Tibial nerve (tissue), 4 donors: ENCODE measurements around the gene NINJ1. TPM values are rescaled to one million over a fixed set of nuclear protein-coding genes. Genes with fewer than 3 reads are reported as not detected.

ENCODE experiments used
- DNase-seq, 2 donors: peaks; one replicate each; pipeline ENCODE4 v3.0.0-alpha.2; 2019; ENCODE audit warnings: low spot score in 2 of 2
- H3K27ac ChIP-seq, 4 donors: fragments of 200-600 bp; sonication (generic) in 3 of 4; one replicate each; pipeline ENCODE4 v1.5.1; 2017 to 2019; ENCODE audit warnings: mild to moderate bottlenecking in 1 of 4
- H3K27me3 ChIP-seq, 2 donors: fragments of 200-600 bp; sonication (generic) in 1 of 2; one replicate each; pipeline versions ENCODE4 v1.5.1 to v1.6.0; 2017 to 2019
- H3K36me3 ChIP-seq, 3 donors: fragments of 200-600 bp; sonication (generic); one replicate each; pipeline ENCODE4 v1.5.1; 2018 to 2019
- H3K4me1 ChIP-seq, 4 donors: fragments of 200-600 bp; sonication (generic) in 3 of 4; one replicate each; pipeline ENCODE4 v1.5.1; 2017 to 2019
- H3K4me3 ChIP-seq, 4 donors: fragments of 200-600 bp; sonication (generic) in 3 of 4; one replicate each; pipeline ENCODE4 v1.5.1; 2017 to 2019; ENCODE audit warnings: mild to moderate bottlenecking in 1 of 4, moderate library complexity in 1 of 4
- H3K9me3 ChIP-seq, 4 donors: fragments of 200-600 bp; sonication (generic) in 3 of 4; one replicate each; pipeline ENCODE4 v1.5.1; 2017 to 2019
- CTCF ChIP-seq, 5 experiments: fragments of 200-600 bp in 3 of 5; fragments of 450-650 bp in 2 of 5; sonication (generic) in 3 of 5; IDR thresholded peaks; one replicate each; pipeline ENCODE4 v1.5.1; 2016 to 2019; ENCODE audit warnings: antibody characterized with exemption in 5 of 5, mild to moderate bottlenecking in 3 of 5, moderate library complexity in 2 of 5
- EP300 ChIP-seq, 2 donors: sonication (generic); formaldehyde crosslinking; IDR thresholded peaks; one replicate each; pipeline ENCODE4 v1.6.1; 2017; ENCODE audit warnings: antibody characterized with exemption in 2 of 2, mild to moderate bottlenecking in 1 of 2
- POLR2A ChIP-seq, 2 donors: fragments of 450-650 bp; IDR thresholded peaks; one replicate each; pipeline ENCODE4 v1.6.1; 2017; ENCODE audit warnings: antibody characterized with exemption in 2 of 2, mild to moderate bottlenecking in 2 of 2, moderate library complexity in 2 of 2
- WGBS, 2 donors: methylation state at CpG; one replicate each; pipeline ENCODE4 v1.1.5; 2018; 5-methylcytosine and 5-hydroxymethylcytosine counted together
- total RNA-seq, 4 donors: library from RNA; depleted of rRNA; stranded (reverse); fragments of >200 nt; gene quantifications; one replicate each; pipeline ENCODE4 v1.1.0, GENCODE V29; 2016

NINJ1 gene
- total RNA-seq, 4 donors from 2014 or later, result 48.2 to 98.8 (median 72.9) TPM

- TF ChIP-seq CTCF (IDR thresholded peaks at IDR 0.05) (peak; percentile 93 to 97 (median 94)), EP300 (IDR thresholded peaks at IDR 0.05) (no peak)
- peak; percentile 78 for DNase-seq
- H3K27me3 ChIP-seq, result no peaks in the 10 kb centered on the region
- no peaks in the 10 kb centered on the region for H3K36me3 ChIP-seq
- WGBS, 2 donors, result 16 to 17% methylated on average over 19 of the region's 19 CpGs
- H3K4me1 ChIP-seq, result peaks cover 0 to 17% (median 0%) of the 10 kb centered on the region in 4 donors
- no peaks in the 10 kb centered on the region for H3K9me3 ChIP-seq
- no peak overlapping the region for H3K27ac ChIP-seq
- H3K4me3 ChIP-seq, result no peak overlapping the region
Observed at GRCh38 chr9:93159601-93160471, 25.8 kb upstream of the NINJ1 start.

DNA sequence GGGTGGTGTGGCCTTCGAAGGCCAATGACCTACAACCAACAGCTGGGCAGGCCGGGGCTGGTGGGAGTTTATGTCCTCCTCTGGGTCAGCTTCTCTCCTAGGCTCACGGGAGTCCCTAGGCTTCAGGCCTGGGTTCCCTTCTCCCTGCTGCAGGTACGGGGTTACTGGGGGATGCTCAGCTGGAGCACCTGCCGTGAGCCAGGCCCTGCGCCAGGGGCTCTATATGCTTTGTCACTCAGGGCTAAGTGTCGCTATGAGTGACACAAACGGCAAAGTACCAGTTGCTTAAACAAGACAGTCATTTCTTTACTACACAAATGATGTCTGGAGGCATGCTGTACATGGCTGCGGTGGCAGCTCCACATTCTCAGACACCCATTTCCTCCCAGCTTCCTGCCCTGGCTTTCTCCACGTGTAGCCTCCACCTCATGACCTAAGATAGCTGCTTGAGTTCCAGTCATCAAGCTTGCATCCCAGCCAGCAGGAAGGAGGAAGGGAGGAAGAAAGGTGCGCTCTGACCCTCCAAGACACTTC, 22.5 kb upstream of the NINJ1 start:
- no peak for DNase-seq
- no peaks in the 10 kb centered on the region for H3K36me3 ChIP-seq
- H3K4me1 ChIP-seq, result peaks cover 0 to 7% (median 0%) of the 10 kb centered on the region in 4 donors
- no peaks in the 10 kb centered on the region for H3K27me3 ChIP-seq
- no peak for TF ChIP-seq POLR2A (IDR thresholded peaks at IDR 0.05)
- TF ChIP-seq CTCF (IDR thresholded peaks at IDR 0.05), result no peak
- no peak for TF ChIP-seq EP300 (IDR thresholded peaks at IDR 0.05)
- H3K9me3 ChIP-seq, result no peaks in the 10 kb centered on the region
- WGBS, 2 donors, result 84 to 85% methylated on average over 7 to 11 of the region's 11 CpGs
- no peak overlapping the region for H3K27ac ChIP-seq
- H3K4me3 ChIP-seq, result no peak overlapping the region

GRCh38 chr9:93155716-93156474, 21.8 kb upstream of the NINJ1 start:
- H3K36me3 ChIP-seq, result no peaks in the 10 kb centered on the region
- no peaks in the 10 kb centered on the region for H3K27me3 ChIP-seq
- TF ChIP-seq EP300 (IDR thresholded peaks at IDR 0.05) (no peak), POLR2A (IDR thresholded peaks at IDR 0.05) (no peak), CTCF (IDR thresholded peaks at IDR 0.05) (no peak)
- WGBS, 2 donors, result 71 to 82% methylated on average over 16 of the region's 16 CpGs
- H3K27ac ChIP-seq, result no peak overlapping the region
- no peak for DNase-seq
- H3K4me1 ChIP-seq, result peaks cover 0 to 7% (median 0%) of the 10 kb centered on the region in 4 donors
- H3K9me3 ChIP-seq, result no peaks in the 10 kb centered on the region
- H3K4me3 ChIP-seq, result no peak overlapping the region

DNA sequence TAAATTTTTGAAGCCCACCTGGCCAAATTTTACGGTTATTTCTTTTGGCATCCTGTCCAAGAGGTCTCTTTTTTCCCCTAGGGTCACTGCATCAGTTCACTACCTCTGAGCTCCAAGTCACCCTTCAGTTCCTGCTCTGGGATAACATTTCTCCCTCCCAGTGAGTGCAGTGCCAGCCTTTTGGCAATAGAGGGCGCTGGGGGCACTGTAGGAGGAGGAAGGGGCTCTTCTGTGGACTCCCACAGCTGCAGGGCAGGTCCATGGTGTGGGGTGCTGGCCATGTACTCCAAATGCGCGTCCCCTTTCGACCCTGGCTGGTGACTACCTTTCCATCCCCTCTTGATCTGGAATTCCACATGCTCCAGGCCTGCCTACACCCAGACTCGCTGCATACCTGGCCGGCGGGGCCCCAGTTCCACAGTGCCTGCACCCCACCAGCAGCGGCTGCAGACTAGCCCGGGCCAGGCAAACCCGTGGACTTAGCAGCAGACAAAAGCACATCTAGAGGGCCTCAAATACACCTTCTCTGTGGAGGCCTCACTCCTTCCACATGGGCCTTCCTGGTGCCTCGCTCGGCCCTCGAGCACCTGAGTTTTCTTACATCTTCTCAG, 20.3 kb upstream of the NINJ1 start:
- Histone ChIP-seq H3K27me3 (no peaks in the 10 kb centered on the region), H3K27ac (no peak overlapping the region), H3K4me1 (no peaks in the 10 kb centered on the region), H3K9me3 (no peaks in the 10 kb centered on the region), H3K36me3 (no peaks in the 10 kb centered on the region), H3K4me3 (no peak overlapping the region)
- peak; percentile 19 to 49 (median 41) for TF ChIP-seq CTCF (IDR thresholded peaks at IDR 0.05)
- TF ChIP-seq EP300 (IDR thresholded peaks at IDR 0.05), result no peak
- 77 to 80% methylated on average over 14 of the region's 14 CpGs for WGBS, 2 donors
- DNase-seq, result no peak
